GM12892 (cell line): ENCODE measurements around the gene ARHGAP24.
A peak's percentile ranks its signal among the peaks of the same experiment; 100 is the strongest.

ENCODE experiments used
- DNase-seq: peaks from one replicate; pipeline ENCODE4 v3.0.0; 2011; ENCODE audit not compliant: insufficient read length
- FAIRE-seq: peaks from 2 replicates; lab custom pipeline; 2011; peaks lifted over from hg19 to GRCh38; lab: Jason Lieb, UNC
- POLR2A ChIP-seq: IDR thresholded peaks from 2 replicates; pipeline ENCODE4 v1.6.1; 2011; ENCODE audit warnings: low read depth, low read length, control low read depth
- POLR2AphosphoS5 ChIP-seq: IDR thresholded peaks from 2 replicates; pipeline ENCODE4 v1.6.1; 2011; ENCODE audit warnings: low read depth, low read length, control low read depth
- TAF1 ChIP-seq: IDR thresholded peaks from 2 replicates; pipeline ENCODE4 v1.6.1; 2011; ENCODE audit warnings: low read depth, mild to moderate bottlenecking, control low read depth, low read length, borderline replicate concordance

The ARHGAP24 gene

GRCh38 chr4:85724791-85725563 lies 250.0 kb downstream of the ARHGAP24 start:
- no peak for TF ChIP-seq POLR2AphosphoS5
- TF ChIP-seq TAF1, result no peak
- TF ChIP-seq POLR2A, result no peak
- FAIRE-seq, result no peak
- no peak for DNase-seq

GRCh38 chr4:85725721-85726170 lies 250.8 kb downstream of the ARHGAP24 start:
- DNase-seq (no peak), FAIRE-seq (peak; percentile 56)
- TF ChIP-seq POLR2AphosphoS5 (no peak), POLR2A (no peak), TAF1 (no peak)

GRCh38 chr4:85726555-85726954 lies 251.6 kb downstream of the ARHGAP24 start:
- no peak for DNase-seq
- no peak for FAIRE-seq
- no peak for TF ChIP-seq POLR2A
- no peak for TF ChIP-seq POLR2AphosphoS5
- no peak for TF ChIP-seq TAF1

- no peak for DNase-seq
- no peak for FAIRE-seq
- TF ChIP-seq POLR2A, result no peak
- no peak for TF ChIP-seq POLR2AphosphoS5
- no peak for TF ChIP-seq TAF1
These were observed 253.5 kb downstream of the ARHGAP24 start for GRCh38 chr4:85728464-85728863.

GRCh38 chr4:85732124-85732523 lies 257.2 kb downstream of the ARHGAP24 start:
- no peak for DNase-seq
- FAIRE-seq, result peak; percentile 36
- TF ChIP-seq POLR2AphosphoS5 (no peak), POLR2A (no peak), TAF1 (no peak)

GRCh38 chr4:85733798-85734197 lies 258.8 kb downstream of the ARHGAP24 start:
- DNase-seq, result no peak
- TF ChIP-seq POLR2A (no peak), TAF1 (no peak)
- no peak for FAIRE-seq

- DNase-seq, result no peak
- TF ChIP-seq TAF1, result no peak
- FAIRE-seq, result peak; percentile 66
These were observed 259.5 kb downstream of the ARHGAP24 start for GRCh38 chr4:85734424-85734831.

- DNase-seq (no peak), FAIRE-seq (no peak)
- TF ChIP-seq POLR2AphosphoS5 (no peak), POLR2A (no peak), TAF1 (no peak)
These were observed 261.6 kb downstream of the ARHGAP24 start for GRCh38 chr4:85736571-85736970.

GRCh38 chr4:85737254-85737653 lies 262.3 kb downstream of the ARHGAP24 start:
- no peak for FAIRE-seq
- no peak for DNase-seq
- TF ChIP-seq POLR2A (no peak), POLR2AphosphoS5 (no peak), TAF1 (no peak)

- FAIRE-seq, result no peak
These were observed 263.8 kb downstream of the ARHGAP24 start for GRCh38 chr4:85738721-85739120.

GRCh38 chr4:85740431-85740861 lies 265.5 kb downstream of the ARHGAP24 start:
- TF ChIP-seq POLR2AphosphoS5 (no peak), POLR2A (no peak), TAF1 (no peak)
- FAIRE-seq, result no peak

More at GRCh38 chr4:85738721-85739120, 263.8 kb downstream of the ARHGAP24 start:
- no peak for DNase-seq
- TF ChIP-seq POLR2A (no peak), POLR2AphosphoS5 (no peak), TAF1 (no peak)

GRCh38 chr4:85741381-85741780 lies 266.4 kb downstream of the ARHGAP24 start:
- TF ChIP-seq POLR2A, result no peak
- TF ChIP-seq POLR2AphosphoS5, result no peak
- no peak for TF ChIP-seq TAF1
- DNase-seq (no peak), FAIRE-seq (no peak)

More at GRCh38 chr4:85740431-85740861, 265.5 kb downstream of the ARHGAP24 start:
- DNase-seq, result no peak
